ENCODE results near the gene FUT2.
"Not testable (repeated sequence)": the region's sequence is repeated elsewhere in the genome, so short reads cannot be mapped to it uniquely, and the experiment has no call there.

Gene FUT2

DNA sequence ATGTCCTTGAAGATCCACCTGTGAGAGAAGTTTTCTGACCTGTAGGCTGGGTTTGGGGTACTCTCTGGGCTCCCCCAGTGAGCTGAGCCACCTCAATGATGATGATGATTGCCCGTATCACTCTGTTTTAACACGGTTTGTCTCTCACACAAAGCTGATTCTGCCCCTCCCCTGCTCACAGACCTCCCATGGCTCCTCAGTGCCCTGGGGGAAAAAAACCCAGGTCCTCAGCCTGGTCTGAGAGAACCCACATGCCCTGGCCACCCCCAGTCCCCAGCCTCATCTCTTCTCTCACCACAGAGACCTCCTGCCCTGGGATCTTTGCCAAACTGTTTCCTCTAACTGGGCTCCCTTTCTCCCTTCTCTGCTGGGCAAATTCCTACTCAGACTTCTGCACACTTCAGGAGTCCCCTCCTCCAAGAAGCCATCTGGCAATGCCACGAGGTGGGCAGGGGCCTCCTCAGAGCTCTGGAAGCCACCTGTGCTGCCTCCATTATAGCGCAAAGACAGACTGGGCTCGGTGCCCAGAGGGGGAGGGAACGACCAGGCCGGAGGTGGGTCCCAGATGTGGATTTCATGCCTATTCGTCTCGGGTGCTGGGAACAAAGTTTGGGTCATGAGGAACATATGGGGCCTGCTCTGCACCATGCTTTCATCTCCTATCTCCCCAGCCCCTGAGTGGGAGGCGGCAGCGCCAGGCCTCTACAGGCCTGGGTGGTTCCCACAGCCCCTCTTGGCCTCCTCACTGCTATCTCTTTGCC lies 41.3 kb upstream of the FUT2 start:
- no peak overlapping the region for H3K4me3 ChIP-seq (ENCODE audit: control insufficient read depth, low read depth, low read length)
- TF ChIP-seq, protein P1, sequence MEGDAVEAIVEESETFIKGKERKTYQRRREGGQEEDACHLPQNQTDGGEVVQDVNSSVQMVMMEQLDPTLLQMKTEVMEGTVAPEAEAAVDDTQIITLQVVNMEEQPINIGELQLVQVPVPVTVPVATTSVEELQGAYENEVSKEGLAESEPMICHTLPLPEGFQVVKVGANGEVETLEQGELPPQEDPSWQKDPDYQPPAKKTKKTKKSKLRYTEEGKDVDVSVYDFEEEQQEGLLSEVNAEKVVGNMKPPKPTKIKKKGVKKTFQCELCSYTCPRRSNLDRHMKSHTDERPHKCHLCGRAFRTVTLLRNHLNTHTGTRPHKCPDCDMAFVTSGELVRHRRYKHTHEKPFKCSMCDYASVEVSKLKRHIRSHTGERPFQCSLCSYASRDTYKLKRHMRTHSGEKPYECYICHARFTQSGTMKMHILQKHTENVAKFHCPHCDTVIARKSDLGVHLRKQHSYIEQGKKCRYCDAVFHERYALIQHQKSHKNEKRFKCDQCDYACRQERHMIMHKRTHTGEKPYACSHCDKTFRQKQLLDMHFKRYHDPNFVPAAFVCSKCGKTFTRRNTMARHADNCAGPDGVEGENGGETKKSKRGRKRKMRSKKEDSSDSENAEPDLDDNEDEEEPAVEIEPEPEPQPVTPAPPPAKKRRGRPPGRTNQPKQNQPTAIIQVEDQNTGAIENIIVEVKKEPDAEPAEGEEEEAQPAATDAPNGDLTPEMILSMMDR (conservative IDR thresholded peaks at IDR 0.05; ENCODE audit: control insufficient read depth, insufficient read depth, low read depth, low read length): no peak
- DNase-seq (ENCODE audit: low read depth): no peak

DNA sequence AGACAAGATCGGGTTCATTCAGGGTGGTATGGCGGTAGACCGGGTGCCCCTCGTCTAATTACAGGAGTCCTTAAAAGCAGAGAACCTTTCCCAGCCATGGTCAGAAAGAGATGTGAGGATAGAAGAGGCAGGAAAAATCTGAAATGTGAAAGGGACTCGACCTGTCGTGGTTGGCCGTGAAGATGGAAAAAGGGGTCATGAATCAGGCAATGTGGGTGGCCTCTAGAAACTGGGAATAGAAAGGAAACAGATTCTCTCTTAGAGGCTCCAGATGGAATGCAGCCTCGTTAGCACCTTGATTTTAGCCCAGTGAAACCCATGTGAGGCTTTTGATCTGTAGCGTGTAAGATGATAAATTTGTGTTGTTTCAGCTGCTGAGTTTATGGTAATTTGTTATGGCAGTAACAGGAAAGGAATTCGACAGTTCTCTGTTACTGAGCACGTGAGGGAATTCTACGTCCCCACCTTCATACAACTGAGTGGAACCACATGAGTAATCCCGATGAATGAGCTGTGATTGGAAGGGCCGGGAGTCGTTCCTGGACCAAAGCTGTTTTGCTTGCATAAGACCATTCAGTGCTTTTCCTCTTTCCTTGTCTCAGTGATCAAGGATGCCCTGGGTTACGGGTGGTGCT lies 38.8 kb upstream of the FUT2 start:
- DNase-seq (ENCODE audit: low read depth): peak; percentile 96
- TF ChIP-seq, protein P1 (conservative IDR thresholded peaks at IDR 0.05; ENCODE audit: control insufficient read depth, insufficient read depth, low read depth, low read length): no peak

DNA sequence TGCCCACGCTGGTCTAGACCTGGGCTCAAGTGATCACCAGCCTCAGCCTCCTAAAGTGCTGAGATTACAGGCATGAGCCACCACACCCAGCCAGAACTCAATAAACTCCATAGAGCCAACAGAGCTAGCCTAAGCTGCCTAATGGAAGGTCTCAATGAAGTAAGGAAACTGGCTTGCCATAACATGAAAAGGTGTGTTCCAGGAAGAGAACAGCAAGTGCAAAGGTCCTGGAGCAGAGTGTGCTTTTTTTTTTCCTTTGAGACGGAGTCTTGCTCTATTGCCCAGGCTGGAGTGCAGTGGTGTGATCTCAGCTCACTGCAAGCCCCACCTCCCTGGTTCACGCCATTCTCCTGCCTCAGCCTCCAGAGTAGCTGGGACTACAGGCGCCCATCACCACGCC lies 37.9 kb upstream of the FUT2 start:
- not testable (repeated sequence) for H3K4me3 ChIP-seq (ENCODE audit: control insufficient read depth, low read depth, low read length); DNase-seq (ENCODE audit: low read depth)

More for the DNA sequence above, 38.8 kb upstream of the FUT2 start:
- H3K4me3 ChIP-seq (ENCODE audit: control insufficient read depth, low read depth, low read length): no peak overlapping the region

DNA sequence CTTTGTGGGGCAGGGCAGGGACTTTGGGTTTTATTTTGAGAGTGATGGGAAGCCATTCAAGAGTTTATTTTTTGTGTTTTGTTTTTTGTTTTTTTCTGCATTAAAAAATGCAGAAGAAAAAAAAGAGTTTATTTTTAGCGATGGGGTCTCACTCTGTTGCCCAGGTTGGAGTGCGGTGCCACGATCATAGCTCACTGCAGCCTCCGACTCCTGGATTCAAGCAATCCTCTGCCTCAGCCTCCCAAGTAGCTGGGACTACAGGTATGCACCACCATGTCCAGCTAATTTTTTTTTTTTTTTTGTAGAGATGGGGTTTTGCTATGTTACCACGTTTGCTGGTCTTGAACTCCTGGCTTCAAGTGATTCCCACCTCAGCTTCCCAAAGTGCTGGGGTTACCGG lies 37.3 kb upstream of the FUT2 start:
- TF ChIP-seq, protein P1 (conservative IDR thresholded peaks at IDR 0.05; ENCODE audit: control insufficient read depth, insufficient read depth, low read depth, low read length): no peak
- no peak for DNase-seq (ENCODE audit: low read depth)
- no peak overlapping the region for H3K4me3 ChIP-seq (ENCODE audit: control insufficient read depth, low read depth, low read length)

DNA sequence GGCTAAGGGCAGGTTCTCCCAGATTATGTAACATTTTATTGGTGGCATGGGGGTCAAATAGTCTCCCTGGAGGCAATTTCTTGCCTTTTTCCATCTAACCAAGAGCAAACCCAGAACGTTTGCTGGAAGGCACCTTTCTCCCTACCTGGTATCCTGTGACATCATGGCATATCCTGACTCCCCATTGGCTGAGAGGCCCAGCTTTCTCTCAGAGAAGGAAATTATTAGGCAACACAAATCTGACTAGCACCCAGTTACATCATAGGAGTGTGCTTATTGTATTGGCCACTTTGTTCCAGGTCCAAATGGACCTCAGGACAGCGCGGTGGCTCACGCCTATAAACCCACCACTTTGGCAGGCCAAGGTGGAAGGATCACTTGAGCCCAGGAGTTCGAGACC lies 36.0 kb upstream of the FUT2 start:
- no peak overlapping the region for H3K4me3 ChIP-seq (ENCODE audit: control insufficient read depth, low read depth, low read length)
- TF ChIP-seq, protein P1 (conservative IDR thresholded peaks at IDR 0.05; ENCODE audit: control insufficient read depth, insufficient read depth, low read depth, low read length): no peak
- peak; percentile 20 for DNase-seq (ENCODE audit: low read depth)

DNA sequence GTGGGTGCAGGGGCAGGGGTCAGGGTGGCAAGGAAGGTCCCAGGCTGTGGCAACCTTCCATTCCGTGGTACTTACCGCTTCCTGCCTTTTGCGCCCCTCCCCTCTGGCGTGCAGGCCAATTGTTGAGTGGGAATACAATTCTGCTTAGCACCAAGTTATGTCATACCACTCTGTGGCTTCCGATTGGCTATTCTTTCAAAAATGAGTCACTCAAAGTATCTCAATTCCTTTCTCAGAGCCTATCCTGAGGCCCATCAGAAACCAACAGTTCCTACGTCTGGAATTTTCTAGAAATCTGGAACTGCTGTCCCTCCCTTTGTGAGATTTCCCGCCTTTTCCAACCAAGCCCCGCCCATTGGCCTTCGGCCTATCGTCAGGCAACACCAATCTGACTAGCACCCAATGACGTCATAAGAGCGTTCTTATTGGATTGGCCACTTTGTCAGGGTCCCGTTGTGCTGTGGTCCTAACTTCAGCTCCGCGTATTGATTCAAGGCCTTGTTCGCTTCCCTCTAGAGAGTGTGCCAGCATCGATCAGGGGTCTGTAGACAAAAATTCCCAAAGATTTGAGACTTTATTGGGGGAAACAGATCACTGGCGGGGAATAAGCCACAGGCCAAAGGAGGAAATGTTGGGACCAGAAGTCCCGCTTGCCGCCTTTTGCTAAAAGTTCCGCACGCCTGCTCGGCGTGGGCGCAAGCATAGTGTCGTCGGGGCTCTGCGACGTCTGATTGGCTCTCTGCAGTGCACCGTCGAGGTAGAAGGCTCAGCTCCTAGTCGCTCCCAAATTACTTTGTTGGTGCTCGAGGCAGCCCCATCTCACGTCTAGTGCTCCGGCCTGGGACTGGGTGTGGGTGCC lies 34.7 kb upstream of the FUT2 start:
- no peak overlapping the region for H3K4me3 ChIP-seq (ENCODE audit: control insufficient read depth, low read depth, low read length)
- peak; percentile 90 for DNase-seq (ENCODE audit: low read depth)
- TF ChIP-seq, protein P1 (conservative IDR thresholded peaks at IDR 0.05; ENCODE audit: control insufficient read depth, insufficient read depth, low read depth, low read length): no peak

DNA sequence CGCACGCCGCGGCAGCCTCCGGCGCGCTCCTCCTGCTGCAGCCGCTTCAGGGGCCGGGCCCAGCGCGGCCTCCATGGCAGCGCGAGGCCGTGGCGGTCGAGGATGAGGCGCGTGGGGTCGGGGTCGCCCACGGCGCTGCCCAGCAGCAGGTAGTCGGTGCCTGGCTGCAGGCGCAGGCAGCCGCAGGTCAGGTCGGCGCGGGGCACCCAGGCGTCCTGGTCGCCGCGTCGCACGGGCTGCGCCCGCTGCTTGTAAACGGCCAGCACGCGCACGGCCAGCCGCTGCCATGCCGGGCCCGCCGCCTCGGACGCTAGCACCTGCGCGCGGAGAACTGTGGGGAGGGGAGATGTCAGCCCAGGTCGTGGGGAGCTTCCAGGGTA lies 34.1 kb upstream of the FUT2 start:
- H3K4me3 ChIP-seq (ENCODE audit: control insufficient read depth, low read depth, low read length): no peak overlapping the region
- DNase-seq (ENCODE audit: low read depth): no peak
- TF ChIP-seq, protein P1 (conservative IDR thresholded peaks at IDR 0.05; ENCODE audit: control insufficient read depth, insufficient read depth, low read depth, low read length): no peak
